ENCODE data around the gene EPHA6. TPM values are rescaled to one million over a fixed set of nuclear protein-coding genes. Genes with fewer than 3 reads are reported as not detected.

The EPHA6 gene
- total and polyA plus RNA-seq, 2 donors (not counting 3 experiments of a cell fraction or from before 2014, with no cell fraction given) = not detected

GRCh38 chr3:97464035-97464434, 649.6 kb downstream of the EPHA6 start:
- DNase-seq (ENCODE audit: low read depth, low spot score) (no peak), FAIRE-seq (no peak)
- Histone ChIP-seq H2AFZ (ENCODE audit: low read depth, low read length) (no peak overlapping the region), H3K9me3 (replicated peaks; ENCODE audit: control insufficient read depth, insufficient read depth, low read length) (peaks cover 2% of the 10 kb centered on the region), H3K4me3 (replicated peaks in 1 of 3; ENCODE audit: insufficient read depth in 1 of 3, low read depth in 1 of 3, low read length in 3 of 3) (no peak overlapping the region), H3K4me1 (ENCODE audit: control insufficient read depth, extremely low read depth, insufficient read depth, low read length) (no peaks in the 10 kb centered on the region), H3K9me1 (replicated peaks; ENCODE audit: control insufficient read depth, extremely low read depth, insufficient read depth, low read length) (no peaks in the 10 kb centered on the region), H3K36me3 (ENCODE audit: control insufficient read depth in 2 of 2, extremely low read depth in 1 of 2, insufficient read depth in 2 of 2, low read length in 2 of 2) (no peaks in the 10 kb centered on the region), H3K27me3 (ENCODE audit: control insufficient read depth in 2 of 2, insufficient read depth in 2 of 2, low read length in 2 of 2) (no peaks in the 10 kb centered on the region), H3K9ac (replicated peaks; ENCODE audit: extremely low read depth, insufficient read depth, low read length) (no peak overlapping the region), H4K20me1 (replicated peaks; ENCODE audit: control insufficient read depth, extremely low read depth, insufficient read depth, low read length) (no peaks in the 10 kb centered on the region), H3K27ac (ENCODE audit: insufficient read depth, low read depth, low read length) (no peak overlapping the region), H3K4me2 (ENCODE audit: insufficient read depth, low read length) (no peak overlapping the region), H3K79me2 (ENCODE audit: control insufficient read depth, insufficient read depth, low read length) (no peaks in the 10 kb centered on the region)
- no TSS peak for BruUV-seq (replicated peaks)
- dilution Hi-C loops (cut with MboI; ENCODE audit: extremely low pct_ligation_motif_present, low sequenced_read_pairs) = no loop called here
- ChIA-PET CTCF (no interaction called here), POLR2A (no interaction called here)
- TF ChIP-seq POLR2AphosphoS5 (IDR thresholded peaks at IDR 0.05; ENCODE audit: insufficient read depth, low read depth, low read length) = no peak
- TF ChIP-seq POLR2A (IDR thresholded peaks at IDR 0.05; ENCODE audit: low read depth, low read length) = no peak
- no peak for TF ChIP-seq MYC (IDR thresholded peaks at IDR 0.05; ENCODE audit: low read depth, low read length)
- no peak for TF ChIP-seq MAX (IDR thresholded peaks at IDR 0.05; ENCODE audit: insufficient read depth, insufficient read length)
- TF ChIP-seq JUN (IDR thresholded peaks at IDR 0.05; ENCODE audit: borderline replicate concordance, insufficient read depth, insufficient read length, low read depth) = no peak
- TF ChIP-seq CTCF (IDR thresholded peaks at IDR 0.05; ENCODE audit: extremely low read depth in 1 of 2, insufficient read depth in 1 of 2, low read depth in 1 of 2, low read length in 2 of 2) = no peak
- no peak for TF ChIP-seq GATA2 (IDR thresholded peaks at IDR 0.05; ENCODE audit: insufficient read depth, insufficient read length, low read depth, low read length)
- TF ChIP-seq EZH2 (IDR thresholded peaks at IDR 0.05; ENCODE audit: borderline replicate concordance, low read depth, low read length, severe bottlenecking) = no peak
- no peak for TF ChIP-seq FOS (IDR thresholded peaks at IDR 0.05; ENCODE audit: borderline replicate concordance, insufficient read depth, low read length)
- intact Hi-C loops (cut with micrococcal nuclease) = no loop called here

Measured in endothelial cell of umbilical vein (primary cell).